ENCODE measurements around the gene SLC66A2. TPM values are rescaled to one million over a fixed set of nuclear protein-coding genes. Genes with fewer than 3 reads are reported as not detected.

The SLC66A2 gene
- total RNA-seq, 1 donor from 2014 or later, result 46.5 TPM

DNA sequence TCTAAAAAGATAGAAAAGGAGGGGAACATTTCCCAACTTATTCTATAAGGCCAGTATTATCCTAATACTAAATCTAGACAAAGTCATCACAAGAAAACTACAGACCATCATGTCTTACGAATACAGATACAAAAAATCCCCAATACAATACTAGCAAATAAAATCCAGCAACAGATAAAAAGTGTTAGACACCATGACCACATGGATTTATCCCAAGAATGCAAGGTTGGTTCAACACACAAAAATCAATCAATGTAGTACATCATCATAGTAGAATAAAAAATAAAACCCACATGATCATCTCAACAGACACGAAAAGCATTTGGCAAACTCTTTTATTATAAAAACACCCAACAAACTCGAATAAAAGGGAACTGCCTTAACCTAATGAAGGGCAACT, 18.5 kb downstream of the SLC66A2 start:
- Mint-ChIP-seq H3K4me3 (no peak overlapping the region), H3K4me1 (no peaks in the 10 kb centered on the region), H3K27me3 (no peaks in the 10 kb centered on the region), H3K27ac (no peak overlapping the region), H3K36me3 (ENCODE audit: low read depth) (peaks cover 90% of the 10 kb centered on the region), H3K9me3 (peaks cover 24% of the 10 kb centered on the region)
- intact Hi-C loops (cut with micrococcal nuclease), result no loop called here
- DNase-seq, result no peak

DNA sequence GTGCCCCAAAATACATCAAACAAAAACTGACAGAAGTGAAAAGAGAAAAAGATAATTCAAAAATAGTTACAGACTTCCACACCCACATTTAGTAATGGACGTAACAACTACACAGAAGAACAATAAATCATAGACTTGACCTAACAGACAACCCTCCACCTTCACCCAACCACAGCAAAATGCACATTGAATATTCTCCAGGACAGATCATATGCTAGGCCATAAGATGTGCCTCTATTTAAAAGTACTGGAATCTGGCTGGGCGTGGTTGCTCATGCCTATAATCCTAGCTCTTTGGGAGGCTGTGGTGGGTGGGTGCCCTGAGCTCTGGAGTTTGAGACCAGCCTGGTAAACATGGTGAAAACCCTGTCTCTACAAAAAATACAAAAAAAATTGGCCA, 20.0 kb downstream of the SLC66A2 start:
- DNase-seq, result no peak
- H3K4me1 Mint-ChIP-seq, result no peaks in the 10 kb centered on the region
- peaks cover 21% of the 10 kb centered on the region for H3K9me3 Mint-ChIP-seq
- no peak overlapping the region for H3K4me3 Mint-ChIP-seq
- H3K27me3 Mint-ChIP-seq, result no peaks in the 10 kb centered on the region
- intact Hi-C loops (cut with micrococcal nuclease), result no loop called here
- H3K27ac Mint-ChIP-seq, result no peak overlapping the region
- H3K36me3 Mint-ChIP-seq (ENCODE audit: low read depth), result peaks cover 83% of the 10 kb centered on the region

DNA sequence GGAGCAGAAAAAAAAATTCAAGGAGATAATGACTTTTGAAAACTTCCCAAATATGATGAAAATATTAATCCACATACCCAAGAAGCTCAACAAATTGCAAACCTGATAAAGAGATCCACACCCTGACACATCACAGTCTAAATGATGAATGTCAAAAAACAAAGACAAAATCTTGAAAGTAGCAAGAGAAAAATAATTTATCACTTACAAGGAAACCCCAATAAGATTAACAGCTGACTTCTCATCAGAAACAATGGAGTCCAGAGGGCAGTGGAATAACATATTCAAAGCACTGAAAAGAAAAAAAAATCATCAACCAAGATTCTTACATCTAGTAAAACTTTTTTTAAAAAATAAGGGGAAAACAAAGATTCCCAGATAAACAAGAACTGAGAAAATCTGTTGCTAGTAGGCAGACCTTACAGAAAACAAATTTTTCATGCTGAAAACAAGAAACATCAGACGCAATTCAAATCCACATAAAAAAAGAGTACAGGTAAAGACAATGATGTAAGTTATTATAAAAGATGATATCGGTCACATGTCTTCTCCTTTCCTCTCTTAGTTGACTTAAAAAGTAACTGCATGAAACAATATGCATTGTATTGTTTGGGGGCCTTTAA, 21.3 kb downstream of the SLC66A2 start:
- Mint-ChIP-seq H3K4me1 (no peaks in the 10 kb centered on the region), H3K4me3 (no peak overlapping the region), H3K9me3 (peaks cover 21% of the 10 kb centered on the region), H3K36me3 (ENCODE audit: low read depth) (peaks cover 73% of the 10 kb centered on the region), H3K27ac (no peak overlapping the region), H3K27me3 (no peaks in the 10 kb centered on the region)
- intact Hi-C loops (cut with micrococcal nuclease), result no loop called here
- no peak for DNase-seq

DNA sequence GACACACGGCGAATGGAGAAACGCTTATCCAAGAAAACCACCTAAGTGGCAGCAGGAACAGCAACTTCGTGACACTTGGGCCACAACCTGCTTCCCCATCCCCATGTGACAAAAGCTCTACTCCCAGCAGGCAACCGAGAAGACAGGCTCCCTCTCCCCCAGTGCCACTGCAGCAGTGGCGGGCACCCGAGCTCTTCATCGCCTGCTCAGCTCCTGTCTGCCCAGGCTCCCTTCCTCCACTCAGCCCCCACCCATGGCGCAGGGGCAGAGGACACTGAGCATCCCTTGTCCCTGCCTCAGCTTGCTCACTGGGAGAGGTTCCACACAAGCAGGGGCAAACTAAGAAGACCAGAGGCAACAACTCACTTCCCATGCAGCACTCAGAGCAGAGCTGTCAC, 22.9 kb downstream of the SLC66A2 start:
- intact Hi-C loops (cut with micrococcal nuclease), result no loop called here
- no peak for DNase-seq
- no peaks in the 10 kb centered on the region for H3K27me3 Mint-ChIP-seq
- H3K36me3 Mint-ChIP-seq (ENCODE audit: low read depth), result peaks cover 63% of the 10 kb centered on the region
- H3K4me1 Mint-ChIP-seq, result no peaks in the 10 kb centered on the region
- no peak overlapping the region for H3K4me3 Mint-ChIP-seq
- no peak overlapping the region for H3K27ac Mint-ChIP-seq
- H3K9me3 Mint-ChIP-seq, result peaks cover 21% of the 10 kb centered on the region

DNA sequence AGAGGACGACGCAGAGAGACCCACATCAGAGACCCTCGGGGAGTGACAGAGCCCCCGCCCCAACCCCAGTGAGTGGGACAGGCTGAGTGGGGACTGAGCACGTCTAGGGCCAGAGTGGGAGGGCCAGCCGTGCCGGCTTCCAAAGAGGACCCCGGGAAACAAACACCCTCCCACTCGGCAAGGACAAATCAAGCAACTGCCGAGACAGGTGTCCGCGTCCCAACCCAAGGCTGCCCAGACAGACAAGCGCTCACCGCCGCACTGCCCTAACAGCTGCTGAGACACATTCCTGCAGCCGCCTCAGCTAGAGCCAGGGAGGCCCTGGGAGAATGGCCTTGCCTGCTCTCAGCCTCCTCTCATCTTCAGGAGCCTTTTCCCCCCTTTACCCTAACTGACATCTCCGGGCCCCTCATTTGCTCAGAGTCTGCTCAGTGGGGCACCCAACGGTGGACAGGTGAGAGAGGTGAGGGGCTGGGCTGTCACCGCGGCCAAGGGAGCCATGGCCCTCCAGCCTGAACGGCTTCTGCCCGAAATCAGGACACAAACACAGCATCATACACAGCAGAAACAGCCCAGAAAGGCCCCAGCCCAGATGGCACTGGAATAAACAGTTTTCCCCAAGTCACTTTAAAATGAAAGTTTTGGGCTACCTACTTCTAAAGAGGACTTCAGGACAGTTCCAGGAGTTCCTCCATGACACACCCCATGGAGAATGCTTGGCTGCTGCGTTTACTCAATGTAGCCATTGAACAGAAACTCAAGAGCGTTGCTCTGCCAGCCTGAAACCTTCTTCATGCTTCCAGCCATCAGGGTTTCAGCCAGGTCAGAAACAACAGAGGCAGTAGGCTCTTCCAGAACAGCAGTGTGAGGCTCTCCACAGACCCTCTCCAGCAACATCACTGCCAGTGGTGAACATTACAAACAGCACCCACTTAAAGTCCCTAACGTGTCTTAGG, 23.6 kb downstream of the SLC66A2 start:
- no peak for DNase-seq
- H3K4me1 Mint-ChIP-seq, result no peaks in the 10 kb centered on the region
- H3K27ac Mint-ChIP-seq, result no peak overlapping the region
- H3K36me3 Mint-ChIP-seq (ENCODE audit: low read depth), result peaks cover 61% of the 10 kb centered on the region
- intact Hi-C loops (cut with micrococcal nuclease), result no loop called here
- H3K9me3 Mint-ChIP-seq, result peaks cover 17% of the 10 kb centered on the region
- no peak overlapping the region for H3K4me3 Mint-ChIP-seq
- H3K27me3 Mint-ChIP-seq, result no peaks in the 10 kb centered on the region

DNA sequence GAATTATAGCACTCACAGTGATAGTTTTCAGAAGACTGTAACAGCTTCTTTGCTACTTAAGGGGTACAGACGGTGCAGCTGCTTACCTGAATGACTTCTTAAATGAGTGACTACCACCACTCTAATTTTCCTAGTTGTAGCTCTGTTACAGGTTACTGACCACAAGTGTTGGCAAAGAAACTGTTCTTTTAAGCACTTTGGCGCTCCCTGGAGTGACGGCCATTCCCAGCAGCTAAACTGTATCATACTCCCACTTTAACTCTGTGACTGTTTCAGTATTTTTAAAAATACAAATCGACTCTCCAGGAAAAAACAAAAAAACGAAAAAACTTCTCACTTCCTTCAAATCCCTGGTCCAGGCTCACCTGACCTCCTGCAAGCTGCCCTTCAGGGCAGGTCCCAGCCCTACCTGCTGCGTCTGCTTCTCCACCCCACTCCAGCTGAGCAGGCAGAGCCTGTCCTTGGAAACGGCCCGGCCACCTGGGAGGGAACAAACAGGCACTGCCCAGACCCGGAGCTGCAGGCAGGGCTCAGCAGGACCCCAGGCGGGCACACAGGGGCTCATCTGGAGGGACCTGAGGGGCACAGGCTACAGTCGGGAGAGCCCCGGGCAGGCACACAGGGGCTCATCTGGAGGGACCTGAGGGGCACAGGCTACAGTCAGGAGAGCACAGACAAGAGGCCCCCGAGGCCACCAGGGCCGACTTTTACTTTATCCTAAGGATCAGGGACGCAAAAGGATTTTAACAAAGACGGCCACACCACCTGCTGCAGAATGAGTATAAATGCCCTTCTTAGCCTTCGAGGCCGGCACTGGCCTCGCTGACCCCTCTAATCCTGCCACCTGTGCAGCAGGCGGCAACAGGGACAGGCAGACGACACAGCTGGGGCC, 24.5 kb downstream of the SLC66A2 start:
- no peaks in the 10 kb centered on the region for H3K4me1 Mint-ChIP-seq
- no peak for DNase-seq
- intact Hi-C loops (cut with micrococcal nuclease), result no loop called here
- peaks cover 56% of the 10 kb centered on the region for H3K36me3 Mint-ChIP-seq (ENCODE audit: low read depth)
- H3K27ac Mint-ChIP-seq, result no peak overlapping the region
- no peak overlapping the region for H3K4me3 Mint-ChIP-seq
- no peaks in the 10 kb centered on the region for H3K27me3 Mint-ChIP-seq
- H3K9me3 Mint-ChIP-seq, result peaks cover 17% of the 10 kb centered on the region

DNA sequence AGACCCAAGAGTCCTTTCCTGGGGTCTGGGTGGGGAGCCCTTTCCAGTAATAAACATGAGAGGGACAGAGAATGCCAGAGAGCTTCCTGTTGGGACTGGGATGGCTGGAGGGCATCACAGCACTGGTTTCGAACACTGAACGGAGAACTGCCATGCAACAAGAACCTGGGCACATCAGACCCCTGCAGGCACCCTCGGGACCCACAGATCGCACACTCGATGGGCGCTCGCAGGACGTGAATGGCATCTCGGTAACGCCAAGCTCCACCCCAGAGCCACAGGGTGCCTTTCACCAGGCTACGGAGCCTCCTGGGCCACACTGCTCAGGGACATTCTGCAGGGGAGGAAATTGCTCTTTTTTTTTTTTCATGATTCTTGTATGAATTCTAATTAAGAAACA, 25.1 kb downstream of the SLC66A2 start:
- no peak overlapping the region for H3K4me3 Mint-ChIP-seq
- peaks cover 58% of the 10 kb centered on the region for H3K36me3 Mint-ChIP-seq (ENCODE audit: low read depth)
- intact Hi-C loops (cut with micrococcal nuclease), result no loop called here
- no peak for DNase-seq
- H3K27ac Mint-ChIP-seq, result no peak overlapping the region
- H3K9me3 Mint-ChIP-seq, result peaks cover 14% of the 10 kb centered on the region
- no peaks in the 10 kb centered on the region for H3K27me3 Mint-ChIP-seq
- H3K4me1 Mint-ChIP-seq, result no peaks in the 10 kb centered on the region

DNA sequence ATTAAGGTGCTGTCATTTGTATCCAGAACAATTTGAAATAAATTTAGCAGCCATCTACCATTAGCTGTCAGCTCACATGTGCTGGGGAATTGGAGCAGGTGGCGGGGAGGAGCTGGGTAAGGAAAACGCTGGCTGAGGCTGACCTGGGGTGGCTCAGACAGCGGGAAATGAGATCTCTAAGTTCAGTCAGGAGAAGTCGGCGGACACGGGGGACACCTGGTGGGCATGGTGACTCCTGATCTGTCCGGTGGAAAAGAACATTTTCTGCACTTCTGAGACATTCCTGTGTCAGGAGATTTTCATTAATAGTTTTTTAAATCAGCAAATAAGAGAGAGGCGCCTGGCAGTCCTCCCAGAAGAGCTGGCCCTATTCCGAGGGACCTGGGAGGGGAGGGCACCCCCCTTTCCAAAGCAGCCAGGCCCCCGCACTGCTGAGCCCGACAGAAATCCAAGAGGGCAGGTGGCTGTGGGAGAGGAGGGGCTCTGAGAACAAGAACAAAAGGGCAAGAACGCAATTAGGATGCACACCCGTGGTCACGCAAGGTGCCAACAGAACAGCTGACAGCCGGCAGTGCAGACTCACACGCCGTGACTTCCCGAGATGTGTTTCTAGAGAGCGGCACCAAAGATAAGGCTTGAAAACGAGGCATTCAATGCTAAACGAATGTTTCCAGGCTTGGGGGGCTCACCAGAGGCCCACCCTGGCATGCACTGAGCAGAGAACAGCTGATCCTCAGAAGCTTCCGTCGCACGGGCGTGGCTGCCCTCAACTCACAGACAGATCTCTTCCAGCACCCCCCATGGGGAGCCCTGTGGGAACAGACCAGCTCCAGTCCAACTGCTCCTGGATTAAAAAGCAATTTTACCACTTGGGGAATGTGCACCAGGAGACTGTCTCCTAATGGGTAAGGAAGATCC, 26.4 kb downstream of the SLC66A2 start:
- no peak overlapping the region for H3K4me3 Mint-ChIP-seq
- intact Hi-C loops (cut with micrococcal nuclease), result no loop called here
- peaks cover 50% of the 10 kb centered on the region for H3K36me3 Mint-ChIP-seq (ENCODE audit: low read depth)
- no peak overlapping the region for H3K27ac Mint-ChIP-seq
- H3K4me1 Mint-ChIP-seq, result no peaks in the 10 kb centered on the region
- H3K9me3 Mint-ChIP-seq, result peaks cover 11% of the 10 kb centered on the region
- DNase-seq, result no peak
- no peaks in the 10 kb centered on the region for H3K27me3 Mint-ChIP-seq

DNA sequence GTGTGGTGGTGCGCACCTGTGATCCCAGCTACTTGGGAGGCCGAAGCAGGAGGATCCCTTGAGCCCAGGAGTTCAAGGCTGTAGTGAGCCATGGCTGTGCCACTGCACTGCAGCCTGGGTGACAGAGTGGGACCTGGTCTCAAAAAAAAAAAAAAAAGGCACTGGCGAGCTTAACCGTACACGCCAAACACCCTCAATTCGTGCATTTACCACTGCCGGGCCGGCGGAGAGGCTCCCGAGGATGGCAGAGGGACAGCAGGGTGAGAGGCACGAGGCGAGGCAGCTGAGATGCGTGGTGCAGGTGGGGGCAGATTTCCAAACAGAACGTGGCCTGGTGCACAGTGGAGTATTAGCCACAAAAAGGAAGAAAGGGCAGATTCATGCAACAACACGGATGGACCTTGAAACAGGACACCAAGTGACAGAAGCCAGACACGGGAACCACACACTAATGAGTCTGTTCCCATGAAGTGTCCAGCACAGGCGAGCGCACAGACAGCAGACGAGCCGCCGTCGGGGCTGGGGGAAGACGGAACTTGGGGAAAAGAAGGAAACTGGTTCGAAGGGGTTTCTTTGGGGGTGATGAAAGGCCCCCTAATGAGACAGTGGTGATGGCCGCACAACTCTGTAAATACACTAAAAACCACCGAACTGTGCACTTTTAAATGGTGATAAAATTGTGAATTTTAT, 27.4 kb downstream of the SLC66A2 start:
- Mint-ChIP-seq H3K4me1 (no peaks in the 10 kb centered on the region), H3K27ac (no peak overlapping the region), H3K4me3 (no peak overlapping the region), H3K27me3 (no peaks in the 10 kb centered on the region), H3K9me3 (peaks cover 4% of the 10 kb centered on the region), H3K36me3 (ENCODE audit: low read depth) (peaks cover 43% of the 10 kb centered on the region)
- no peak for DNase-seq
- intact Hi-C loops (cut with micrococcal nuclease), result no loop called here

DNA sequence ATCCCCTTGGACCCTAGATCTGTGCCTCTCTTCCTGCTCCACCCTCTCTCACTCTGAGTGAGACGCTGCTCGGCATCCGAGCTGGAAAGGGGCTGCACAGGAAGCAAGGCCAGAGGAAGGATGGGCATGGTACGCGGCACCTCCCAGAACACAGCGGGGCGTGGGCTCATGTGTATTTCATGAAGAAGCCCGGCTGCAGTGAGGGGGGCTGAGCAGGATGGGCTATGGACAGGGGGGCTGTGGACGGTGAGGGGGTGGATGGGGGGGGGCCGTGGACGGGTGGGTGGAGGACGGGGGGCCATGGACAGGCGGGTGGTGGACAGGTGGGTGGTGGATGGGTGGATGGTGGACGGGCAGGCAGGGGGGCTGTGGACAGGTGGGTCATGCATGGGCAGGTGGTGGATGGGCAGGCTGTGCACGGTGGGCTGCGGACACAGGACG, 28.5 kb downstream of the SLC66A2 start:
- Mint-ChIP-seq H3K9me3 (no peaks in the 10 kb centered on the region), H3K27me3 (no peaks in the 10 kb centered on the region), H3K36me3 (ENCODE audit: low read depth) (peaks cover 39% of the 10 kb centered on the region), H3K27ac (no peak overlapping the region), H3K4me1 (peaks cover under 1% of the 10 kb centered on the region), H3K4me3 (no peak overlapping the region)
- no peak for DNase-seq
- intact Hi-C loops (cut with micrococcal nuclease), result no loop called here

DNA sequence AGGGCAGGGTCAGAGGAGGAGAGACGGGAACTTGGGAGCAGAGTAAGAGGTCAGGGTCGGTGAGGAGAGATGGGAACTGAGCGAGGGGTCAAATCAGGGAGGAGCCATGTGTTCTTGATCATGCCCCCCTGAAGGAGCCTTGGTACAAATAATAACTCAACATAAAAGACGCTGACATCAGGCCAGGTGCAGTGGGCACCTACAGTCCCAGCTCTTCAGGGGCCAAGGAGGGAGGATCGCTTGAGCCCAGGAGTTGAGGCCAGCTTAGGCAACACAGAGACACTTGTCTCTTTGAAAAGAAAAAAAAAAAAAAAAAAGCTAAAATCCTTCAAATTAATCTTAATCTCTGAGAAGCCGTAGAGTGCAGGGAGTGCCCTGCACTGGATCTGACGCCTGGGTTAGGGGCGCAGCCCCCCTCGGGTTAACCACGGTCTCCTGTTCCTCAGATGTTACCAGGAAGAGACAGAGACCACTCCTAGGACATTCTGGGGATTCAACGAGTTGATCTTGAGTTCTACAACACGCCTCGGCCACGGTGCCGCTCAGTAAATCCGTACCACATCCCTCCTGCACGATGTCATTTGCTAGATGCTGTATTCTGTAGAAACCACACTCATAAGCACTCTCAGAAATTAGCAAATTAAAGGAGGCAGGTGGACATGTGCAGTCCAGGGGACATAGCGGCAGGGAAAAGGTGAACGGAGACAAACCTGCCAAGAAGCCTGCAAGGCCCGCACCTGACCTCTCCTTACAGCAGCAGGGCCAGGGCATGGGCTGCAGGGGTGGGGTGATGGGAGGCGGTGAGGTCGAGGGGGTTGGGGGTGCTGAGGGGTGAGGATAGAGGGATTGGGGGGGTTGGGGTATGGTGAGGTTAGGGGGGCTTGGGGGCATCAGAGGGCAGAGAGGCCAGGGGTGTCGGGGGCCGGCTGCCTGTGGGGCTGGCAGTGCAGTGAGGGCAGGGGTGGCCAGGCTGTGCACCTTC, 29.2 kb downstream of the SLC66A2 start:
- Mint-ChIP-seq H3K36me3 (ENCODE audit: low read depth) (peaks cover 42% of the 10 kb centered on the region), H3K9me3 (no peaks in the 10 kb centered on the region), H3K4me1 (peaks cover 2% of the 10 kb centered on the region), H3K4me3 (no peak overlapping the region), H3K27me3 (no peaks in the 10 kb centered on the region), H3K27ac (no peak overlapping the region)
- DNase-seq, result no peak
- intact Hi-C loops (cut with micrococcal nuclease), result no loop called here

DNA sequence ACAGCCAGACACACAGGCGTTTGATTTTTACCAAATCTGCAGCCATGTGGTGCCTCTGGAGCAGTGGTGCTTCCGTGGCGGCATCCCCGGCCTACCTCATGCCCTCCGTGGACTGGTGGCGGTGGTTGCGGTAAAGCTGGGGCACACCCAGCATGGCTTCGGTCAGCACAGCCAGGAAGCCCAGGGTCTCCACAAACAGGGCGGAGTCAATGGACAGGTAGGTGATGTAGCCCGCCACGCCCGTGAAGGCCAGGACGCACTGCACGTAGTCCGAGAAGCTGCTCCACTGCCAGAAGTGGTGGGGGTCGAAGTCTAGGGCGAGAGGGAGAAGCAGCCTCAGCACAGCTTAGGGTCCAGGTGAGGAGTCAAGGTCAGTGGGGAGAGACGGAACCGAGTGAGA, 32.4 kb downstream of the SLC66A2 start:
- Mint-ChIP-seq H3K36me3 (ENCODE audit: low read depth) (peaks cover 55% of the 10 kb centered on the region), H3K9me3 (no peaks in the 10 kb centered on the region), H3K4me1 (peaks cover 4% of the 10 kb centered on the region), H3K27ac (no peak overlapping the region), H3K27me3 (no peaks in the 10 kb centered on the region), H3K4me3 (no peak overlapping the region)
- no peak for DNase-seq
- intact Hi-C loops (cut with micrococcal nuclease), result no loop called here

All from activated CD4-positive, alpha-beta T cell treated with anti-CD3 and anti-CD28 coated beads, Interleukin-2, amount 10 ng/mL, durations not matched to agents 24 days and 14 days (primary cell).